B cell (primary cell): ENCODE results near the gene PABPN1.

Experiments
- CTCF ChIP-seq: fragments of 200-600 bp; IDR thresholded peaks from one replicate; pipeline ENCODE4 v1.8.0; 2022; ENCODE audit warnings: antibody characterized with exemption, mild to moderate bottlenecking
- EZH2 ChIP-seq: IDR thresholded peaks from 2 replicates; pipeline ENCODE4 v1.6.1; 2012; ENCODE audit warnings: borderline replicate concordance, low read depth, mild to moderate bottlenecking, moderate library complexity, low read length; ENCODE audit not compliant: insufficient read depth, poor library complexity, severe bottlenecking

- TF ChIP-seq CTCF, result no peak
- no peak for TF ChIP-seq EZH2
Observed at GRCh38 chr14:23359722-23360447, 38.6 kb downstream of the PABPN1 start.
